ENCODE measurements around the gene OSBPL10.

Gene OSBPL10

GRCh38 chr3:31728403-31728802 is 252.7 kb downstream of the OSBPL10 start:
- no peak for FAIRE-seq

DNA sequence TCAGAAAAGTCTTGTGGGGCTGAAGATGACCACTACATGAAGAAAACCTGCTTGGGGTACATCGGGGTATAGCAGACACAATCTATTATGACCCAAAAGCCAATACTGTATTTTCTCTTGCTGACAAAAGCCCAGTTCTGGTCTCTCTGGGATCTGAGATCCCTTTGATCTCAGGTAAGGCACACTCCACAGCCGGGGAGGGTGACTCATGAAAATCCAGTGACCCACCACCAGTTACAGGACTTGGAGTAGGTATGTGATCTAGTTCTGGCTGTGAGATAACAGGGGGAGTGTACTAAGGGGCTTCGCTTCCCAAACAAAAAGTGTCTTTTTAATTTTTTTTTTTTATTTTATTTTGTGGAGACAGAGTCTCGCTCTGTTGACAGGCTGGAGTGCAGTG is 255.1 kb downstream of the OSBPL10 start:
- no peak for FAIRE-seq

GRCh38 chr3:31725568-31725967 is 255.5 kb downstream of the OSBPL10 start:
- no peak for FAIRE-seq

DNA sequence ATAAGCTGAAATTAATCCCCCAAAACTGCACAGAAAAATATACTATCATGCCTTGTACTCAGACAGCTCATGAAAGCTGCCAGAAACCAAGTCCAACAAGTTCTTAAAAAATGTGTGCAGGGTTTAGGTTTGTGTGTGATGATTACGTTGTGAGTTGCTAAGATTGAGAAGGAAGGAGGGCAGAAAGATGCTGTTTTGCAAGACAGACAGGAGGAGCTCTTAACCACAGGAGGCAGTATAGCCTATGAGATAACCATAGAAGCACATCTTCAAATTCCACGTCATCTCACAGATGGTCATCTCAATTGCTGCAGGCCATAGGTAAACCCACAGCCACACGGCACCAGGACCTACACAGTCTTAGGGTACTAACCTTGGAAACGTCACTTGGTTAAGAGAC is 256.4 kb downstream of the OSBPL10 start:
- FAIRE-seq = no peak

- no peak for FAIRE-seq
Observed at GRCh38 chr3:31724116-31724515, 256.9 kb downstream of the OSBPL10 start.

DNA sequence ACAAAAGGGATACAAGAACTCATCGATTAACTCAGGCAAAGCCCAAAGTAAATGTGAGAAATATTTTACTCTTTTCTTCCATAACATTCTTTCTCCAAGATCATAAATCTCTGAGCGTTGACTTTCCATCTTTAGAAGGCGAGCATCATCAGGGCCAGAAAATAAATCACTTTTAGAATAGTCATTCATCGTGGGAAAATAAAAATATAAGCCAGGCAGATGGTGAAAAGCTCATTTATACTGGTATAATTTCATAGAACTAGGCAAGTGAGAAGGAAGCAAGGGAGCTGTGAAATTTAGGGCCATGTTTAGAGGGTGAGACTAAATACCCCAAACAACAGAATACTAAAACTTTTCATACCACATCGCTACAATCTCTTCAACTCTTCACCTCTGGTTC is 257.4 kb downstream of the OSBPL10 start:
- FAIRE-seq = no peak

DNA sequence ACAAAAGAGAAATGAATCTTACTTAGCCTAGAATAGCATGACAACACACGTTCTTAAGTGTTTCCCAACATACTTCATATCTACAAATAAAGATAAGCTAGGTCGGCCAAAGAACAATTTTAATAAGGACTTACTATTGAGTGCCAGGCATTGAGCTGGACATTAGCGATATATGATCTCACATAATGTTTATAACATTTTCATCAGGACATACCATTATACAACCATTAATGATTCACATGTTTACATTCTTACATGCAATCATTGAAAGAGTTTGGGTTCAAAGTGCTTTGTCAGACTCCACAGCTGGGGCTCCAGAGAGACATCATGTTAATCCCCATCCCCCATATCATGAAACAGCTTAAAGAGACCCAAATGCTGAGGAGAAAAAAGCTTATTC is 259.4 kb downstream of the OSBPL10 start:
- no peak for FAIRE-seq

DNA sequence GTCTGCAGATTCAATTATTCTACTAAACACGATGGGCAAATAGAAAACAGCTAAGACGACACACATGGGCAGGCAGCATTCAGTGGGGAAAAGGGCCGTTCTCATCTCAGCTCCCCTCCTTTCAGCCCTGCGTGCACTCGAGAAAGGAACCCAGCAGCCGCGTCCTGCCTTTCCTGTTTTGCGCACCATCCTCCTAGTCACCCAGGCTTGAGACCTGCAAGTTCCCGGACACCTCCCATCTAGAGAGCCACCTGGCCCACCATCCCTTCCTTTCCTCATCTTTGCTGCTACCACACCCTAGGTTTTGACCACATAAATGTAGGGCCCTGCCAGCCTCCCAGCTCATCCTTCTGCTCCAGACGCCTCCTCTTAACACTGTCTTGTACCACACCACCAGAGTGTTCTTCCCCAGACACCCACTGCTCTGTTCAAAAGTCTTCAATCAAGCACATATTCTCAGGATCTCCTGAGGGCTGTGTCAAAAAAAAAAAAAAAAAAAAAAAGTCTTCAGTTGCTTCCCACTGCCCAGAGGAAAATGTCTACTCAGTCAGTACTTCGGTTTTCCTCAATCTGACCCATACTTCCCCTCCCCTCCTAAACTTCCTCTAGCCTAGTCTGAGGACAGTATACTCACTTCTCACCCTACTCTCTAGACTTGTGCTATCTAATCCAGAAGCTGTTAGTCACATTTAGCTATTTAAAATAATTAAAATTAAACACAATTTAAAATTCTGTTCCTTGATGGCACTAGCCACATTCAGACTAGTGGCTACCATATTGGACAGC is 266.4 kb downstream of the OSBPL10 start:
- FAIRE-seq = no peak

GRCh38 chr3:31713816-31714215 is 267.2 kb downstream of the OSBPL10 start:
- no peak for FAIRE-seq

- FAIRE-seq = no peak
Observed at GRCh38 chr3:31710123-31710803, 270.8 kb downstream of the OSBPL10 start.

GRCh38 chr3:31709526-31709925 is 271.5 kb downstream of the OSBPL10 start:
- no peak for FAIRE-seq

DNA sequence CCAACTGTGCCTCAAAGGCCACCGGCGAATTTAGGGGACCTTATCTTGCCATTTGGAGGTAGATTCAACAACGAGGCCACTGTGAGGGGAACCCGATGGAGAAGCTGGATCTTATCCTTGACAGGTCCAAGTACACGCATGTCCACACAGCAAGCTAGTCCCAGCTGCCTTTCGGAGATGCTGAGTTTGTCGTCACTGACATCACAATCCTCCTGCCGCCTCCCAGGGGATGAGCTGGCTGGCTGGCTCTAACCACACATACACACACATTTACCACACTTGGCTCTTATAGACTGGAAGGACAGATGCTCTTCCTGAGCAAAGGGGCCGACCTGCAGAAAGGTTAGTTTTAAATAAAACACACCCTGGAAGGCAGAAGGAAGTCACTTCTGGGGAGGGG is 272.1 kb downstream of the OSBPL10 start:
- FAIRE-seq = no peak

GRCh38 chr3:31707286-31707685 is 273.8 kb downstream of the OSBPL10 start:
- no peak for FAIRE-seq

DNA sequence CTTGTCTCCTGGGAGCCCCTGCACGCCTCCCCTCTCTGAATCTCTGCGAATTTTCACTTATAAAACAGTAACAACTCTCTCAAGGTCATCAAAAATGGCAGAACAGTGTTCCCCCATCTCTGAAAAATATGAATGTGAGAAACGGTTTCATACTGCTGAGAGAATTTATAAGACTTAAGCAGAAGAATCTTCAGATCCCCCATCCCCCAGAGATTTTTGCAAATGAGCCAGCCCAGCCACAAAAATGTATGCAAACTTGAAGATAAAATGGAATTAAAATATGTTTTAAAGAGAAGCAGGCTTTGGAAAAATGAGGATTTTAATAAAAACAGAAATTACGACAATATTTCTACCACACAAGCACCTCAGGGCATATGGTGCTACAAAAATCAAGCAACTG is 275.3 kb downstream of the OSBPL10 start:
- no peak for FAIRE-seq

DNA sequence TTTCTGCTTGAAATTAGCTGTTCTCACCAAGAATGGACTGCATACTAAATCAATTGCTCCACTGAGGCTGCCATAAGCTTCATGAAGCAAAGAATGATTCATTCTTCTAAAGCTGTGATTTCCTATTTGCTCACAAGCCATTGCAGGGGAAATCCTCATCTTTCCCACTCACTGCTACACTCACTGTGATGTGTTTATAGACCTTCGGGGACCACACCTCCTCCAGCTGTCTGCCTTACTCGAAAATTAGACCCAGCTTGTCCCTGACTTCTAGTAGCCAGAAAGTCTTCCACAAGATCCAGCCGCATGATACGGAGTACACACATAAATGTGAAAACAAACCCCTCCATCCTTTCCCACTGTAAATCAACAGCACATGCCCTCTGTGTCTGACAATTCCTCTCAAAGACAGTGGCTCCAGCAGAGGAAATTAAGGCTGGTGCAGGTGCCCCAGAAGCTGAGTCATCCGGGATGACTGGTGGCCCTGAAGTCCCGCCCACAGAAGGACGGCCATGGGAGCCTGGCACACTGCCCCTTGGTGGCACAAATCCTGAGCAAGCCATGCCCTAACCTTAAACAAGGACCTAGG is 276.4 kb downstream of the OSBPL10 start:
- no peak for FAIRE-seq

DNA sequence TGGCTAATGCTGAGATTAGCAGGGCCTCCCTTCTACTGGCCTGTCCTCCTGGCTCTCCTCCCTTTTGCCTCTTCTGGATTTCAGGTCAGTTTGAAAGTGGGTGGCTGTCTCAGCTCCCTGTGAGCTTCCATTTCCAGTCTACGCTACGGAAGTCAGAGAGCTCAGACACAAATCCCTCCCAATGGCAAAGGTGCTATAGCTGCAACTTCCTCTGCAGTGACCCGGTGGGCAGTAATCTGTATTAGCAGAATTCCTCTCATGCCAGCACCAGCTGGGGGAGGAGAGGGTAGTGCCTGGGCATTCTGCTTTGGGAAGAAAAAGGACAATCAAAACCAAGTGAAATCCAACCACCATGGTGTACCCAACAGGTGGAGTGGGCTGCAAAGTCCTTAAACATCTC is 276.9 kb downstream of the OSBPL10 start:
- no peak for FAIRE-seq

DNA sequence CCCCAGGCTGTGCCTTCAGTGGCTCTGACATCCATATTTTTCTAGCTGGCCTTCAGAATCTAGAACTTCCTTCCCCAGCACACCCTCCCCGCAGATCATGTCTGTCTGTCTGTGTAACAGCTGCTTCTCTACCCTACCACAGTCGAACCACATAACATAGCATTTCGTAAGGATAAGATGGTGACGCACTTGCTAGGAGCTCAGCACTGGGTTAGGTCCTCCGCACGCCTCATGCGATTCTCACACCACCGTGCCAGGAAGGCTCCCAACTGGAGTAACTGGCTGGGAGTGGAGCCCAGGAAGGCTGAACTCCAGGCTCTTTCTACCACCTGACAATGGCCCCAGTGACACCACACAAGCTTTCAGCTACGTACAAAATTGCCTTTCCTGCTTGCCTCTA is 279.8 kb downstream of the OSBPL10 start:
- no peak for FAIRE-seq

GRCh38 chr3:31699309-31699953 is 281.6 kb downstream of the OSBPL10 start:
- no peak for FAIRE-seq

GRCh38 chr3:31696815-31697548 is 284.1 kb downstream of the OSBPL10 start:
- no peak for FAIRE-seq

DNA sequence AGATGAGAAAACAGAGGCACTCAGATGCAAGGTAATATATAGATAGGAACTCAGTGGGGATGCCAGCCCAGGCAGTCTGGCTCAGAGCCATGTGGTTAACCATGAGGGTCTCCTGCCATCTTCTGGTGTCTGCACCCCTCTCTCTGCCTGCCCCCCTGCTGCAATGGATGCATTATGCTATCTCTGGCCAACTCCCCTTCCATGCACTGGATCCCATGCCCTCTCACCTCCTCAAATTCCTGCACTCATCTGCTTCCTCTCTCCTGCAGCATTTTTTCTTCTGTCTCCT is 285.1 kb downstream of the OSBPL10 start:
- no peak for FAIRE-seq

- FAIRE-seq = no peak
Observed at GRCh38 chr3:31695280-31696008, 285.6 kb downstream of the OSBPL10 start.

DNA sequence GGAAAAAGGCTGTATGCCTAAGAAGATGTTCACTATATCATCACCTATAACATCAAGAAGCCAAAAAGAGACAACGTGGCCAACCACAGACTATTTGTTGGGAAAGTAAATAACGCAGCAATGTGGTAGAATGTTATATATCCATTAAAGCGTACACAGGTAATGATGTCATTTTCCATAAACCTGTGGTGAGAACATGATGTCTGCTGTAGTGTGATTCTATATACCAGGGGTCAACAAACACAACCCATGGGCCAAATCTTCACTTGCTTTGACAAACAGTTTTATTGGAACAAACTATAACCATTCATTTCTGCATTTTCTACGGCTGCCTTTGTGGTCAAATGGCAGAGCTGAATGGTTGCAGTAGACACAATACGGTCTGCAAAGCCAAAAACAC is 287.7 kb downstream of the OSBPL10 start:
- no peak for FAIRE-seq

GRCh38 chr3:31692751-31693150 is 288.3 kb downstream of the OSBPL10 start:
- no peak for FAIRE-seq

All from A204.1 (cell line).